Coronary artery (tissue), 2 donors: ENCODE results near the gene CDH2.

Source experiments
- DNase-seq: peaks from one replicate; pipeline ENCODE4 v3.0.0-alpha.2; 2017; ENCODE audit warnings: low spot score
- H3K27ac ChIP-seq, 2 donors: fragments of 200-600 bp; sonication (generic); one replicate each; pipeline ENCODE4 v1.5.1; 2016 to 2019
- H3K4me3 ChIP-seq: fragments of 200-600 bp; sonication (generic); 2 replicates; pipeline ENCODE4 v1.5.1; 2016; ENCODE audit warnings: mild to moderate bottlenecking, moderate library complexity
- TF ChIP-seq, protein P1 (sequence below): fragments of 200-600 bp; sonication (generic); IDR thresholded peaks from one replicate; pipeline ENCODE4 v1.5.1; 2019; ENCODE audit warnings: antibody characterized with exemption

The CDH2 gene

DNA sequence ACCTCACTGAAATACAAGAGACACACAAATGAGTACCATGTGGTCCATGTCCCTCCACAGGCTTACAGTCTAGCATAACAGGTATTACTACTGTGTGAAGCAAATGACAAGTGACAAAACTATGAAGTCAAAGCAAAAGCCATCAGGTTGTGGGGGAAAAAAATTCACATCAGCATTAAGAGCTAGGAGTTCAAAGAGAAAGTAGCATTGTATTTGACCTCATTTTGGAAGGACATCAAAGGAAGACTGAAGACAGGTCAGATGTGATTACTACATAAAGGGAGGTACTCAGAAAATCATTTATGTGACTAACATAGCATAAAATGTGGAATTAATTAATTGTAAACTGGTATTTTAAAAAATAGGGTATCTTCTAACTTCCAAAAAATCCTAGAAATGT, 224.2 kb downstream of the CDH2 start:
- H3K4me3 ChIP-seq: no peak overlapping the region
- no peak for DNase-seq
- TF ChIP-seq, protein P1, sequence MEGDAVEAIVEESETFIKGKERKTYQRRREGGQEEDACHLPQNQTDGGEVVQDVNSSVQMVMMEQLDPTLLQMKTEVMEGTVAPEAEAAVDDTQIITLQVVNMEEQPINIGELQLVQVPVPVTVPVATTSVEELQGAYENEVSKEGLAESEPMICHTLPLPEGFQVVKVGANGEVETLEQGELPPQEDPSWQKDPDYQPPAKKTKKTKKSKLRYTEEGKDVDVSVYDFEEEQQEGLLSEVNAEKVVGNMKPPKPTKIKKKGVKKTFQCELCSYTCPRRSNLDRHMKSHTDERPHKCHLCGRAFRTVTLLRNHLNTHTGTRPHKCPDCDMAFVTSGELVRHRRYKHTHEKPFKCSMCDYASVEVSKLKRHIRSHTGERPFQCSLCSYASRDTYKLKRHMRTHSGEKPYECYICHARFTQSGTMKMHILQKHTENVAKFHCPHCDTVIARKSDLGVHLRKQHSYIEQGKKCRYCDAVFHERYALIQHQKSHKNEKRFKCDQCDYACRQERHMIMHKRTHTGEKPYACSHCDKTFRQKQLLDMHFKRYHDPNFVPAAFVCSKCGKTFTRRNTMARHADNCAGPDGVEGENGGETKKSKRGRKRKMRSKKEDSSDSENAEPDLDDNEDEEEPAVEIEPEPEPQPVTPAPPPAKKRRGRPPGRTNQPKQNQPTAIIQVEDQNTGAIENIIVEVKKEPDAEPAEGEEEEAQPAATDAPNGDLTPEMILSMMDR: no peak
- H3K27ac ChIP-seq: no peak overlapping the region

DNA sequence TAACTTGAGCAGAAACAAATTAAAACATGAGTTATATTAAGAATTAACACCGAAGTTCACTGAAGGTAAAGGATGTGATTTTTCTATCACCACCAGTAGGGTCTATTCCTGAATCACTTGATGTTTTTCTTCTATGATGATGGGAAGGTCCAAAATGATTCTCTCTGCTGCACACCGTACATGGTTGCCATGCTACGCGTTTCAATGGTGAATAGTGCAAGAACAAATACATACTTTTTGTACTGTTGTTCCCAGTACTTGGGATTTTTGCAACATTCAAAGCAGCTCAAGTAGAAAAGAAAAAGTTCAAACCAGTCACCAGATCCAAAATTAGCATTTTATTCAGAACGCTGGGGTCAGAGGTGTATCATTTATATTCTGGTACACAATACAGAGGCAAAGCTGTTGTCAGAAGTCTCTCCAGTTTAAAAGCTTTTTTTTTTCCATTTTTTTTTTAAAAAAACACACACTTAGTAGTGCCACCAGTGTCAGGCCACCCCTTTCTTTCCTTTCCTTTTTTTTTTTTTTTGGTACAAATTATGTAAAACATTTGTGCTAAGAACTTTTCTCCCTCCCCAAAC, 226.2 kb downstream of the CDH2 start:
- TF ChIP-seq, protein P1: no peak
- Histone ChIP-seq H3K27ac (no peak overlapping the region), H3K4me3 (no peak overlapping the region)
- no peak for DNase-seq

DNA sequence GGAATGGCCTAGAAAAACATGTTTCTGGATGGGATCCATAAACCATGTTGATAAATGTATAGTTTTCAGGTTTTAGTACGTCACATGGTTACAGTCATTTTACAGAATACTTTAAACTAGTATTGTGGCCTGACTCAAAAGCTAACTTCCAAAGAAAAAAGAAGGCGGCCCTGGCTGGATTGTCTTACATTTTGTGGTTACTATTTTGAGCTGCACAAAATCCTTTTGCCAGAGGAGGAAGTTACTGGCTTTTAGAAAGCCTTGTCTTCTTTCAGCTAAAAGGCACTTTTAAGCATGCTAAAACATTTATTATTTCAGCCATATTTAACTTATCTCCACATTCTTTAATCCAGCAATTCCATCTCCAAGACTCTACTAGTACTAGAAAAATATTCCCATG, 227.9 kb downstream of the CDH2 start:
- no peak overlapping the region for H3K27ac ChIP-seq
- no peak overlapping the region for H3K4me3 ChIP-seq
- no peak for DNase-seq
- TF ChIP-seq, protein P1: no peak

DNA sequence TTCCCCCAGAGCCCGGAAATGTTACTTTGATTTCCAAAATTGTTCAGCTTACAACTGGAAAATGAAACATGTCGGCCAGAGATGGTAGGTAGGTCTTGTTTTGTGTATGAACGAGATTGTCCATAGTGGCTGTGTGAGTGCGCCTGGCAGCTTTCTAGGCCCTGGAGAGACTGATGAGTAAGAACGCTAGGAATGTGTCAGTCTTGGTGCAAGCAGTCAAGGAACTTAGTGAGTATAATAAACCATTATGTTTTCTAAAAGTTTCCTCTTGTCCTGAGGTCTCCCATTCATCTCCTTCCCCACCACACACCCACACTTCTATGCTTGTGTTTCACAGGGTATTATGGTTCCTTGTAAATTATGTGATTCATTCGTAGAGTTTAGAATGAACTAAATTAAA, 234.2 kb downstream of the CDH2 start:
- no peak overlapping the region for H3K27ac ChIP-seq
- TF ChIP-seq, protein P1: no peak
- DNase-seq: no peak
- no peak overlapping the region for H3K4me3 ChIP-seq

DNA sequence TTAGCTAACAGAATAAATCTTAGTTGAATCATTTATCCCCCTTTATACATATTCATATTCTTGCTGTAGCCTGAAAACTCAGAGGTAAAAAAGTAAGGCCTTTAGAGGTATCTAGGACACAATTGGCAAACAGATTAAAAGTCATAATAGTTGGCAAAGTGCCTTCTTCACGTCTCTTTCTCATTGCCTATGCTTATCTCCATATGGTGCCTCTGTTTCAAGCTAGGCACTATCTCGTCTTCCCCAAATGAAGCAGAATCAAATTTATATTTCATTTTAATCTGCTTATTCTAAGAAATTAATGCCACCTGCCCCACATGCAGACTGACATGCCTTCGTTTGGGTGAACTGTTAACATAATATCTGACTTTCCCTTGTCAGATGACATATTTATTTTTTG, 245.4 kb downstream of the CDH2 start:
- TF ChIP-seq, protein P1: no peak
- no peak overlapping the region for H3K27ac ChIP-seq
- H3K4me3 ChIP-seq: no peak overlapping the region
- no peak for DNase-seq

DNA sequence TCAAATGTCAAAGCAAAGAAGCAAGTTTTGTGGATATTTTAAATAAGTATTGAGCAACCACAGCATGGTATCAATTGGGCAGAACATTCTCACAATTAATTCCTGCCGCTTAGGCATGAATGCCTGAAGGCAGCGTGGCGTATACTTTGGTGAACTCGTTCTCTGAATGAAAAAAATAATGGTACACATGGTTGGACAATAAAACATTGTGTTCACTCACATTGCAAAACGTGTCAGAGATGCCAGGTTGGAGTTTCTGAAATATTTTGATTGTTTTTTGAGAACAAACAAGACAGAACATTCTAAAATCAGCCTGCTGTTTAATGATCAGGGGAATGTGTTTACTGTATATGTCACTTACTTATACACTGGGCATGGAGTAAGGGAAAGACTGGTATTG, 254.2 kb downstream of the CDH2 start:
- no peak overlapping the region for H3K4me3 ChIP-seq
- TF ChIP-seq, protein P1: no peak
- no peak for DNase-seq
- H3K27ac ChIP-seq: no peak overlapping the region

DNA sequence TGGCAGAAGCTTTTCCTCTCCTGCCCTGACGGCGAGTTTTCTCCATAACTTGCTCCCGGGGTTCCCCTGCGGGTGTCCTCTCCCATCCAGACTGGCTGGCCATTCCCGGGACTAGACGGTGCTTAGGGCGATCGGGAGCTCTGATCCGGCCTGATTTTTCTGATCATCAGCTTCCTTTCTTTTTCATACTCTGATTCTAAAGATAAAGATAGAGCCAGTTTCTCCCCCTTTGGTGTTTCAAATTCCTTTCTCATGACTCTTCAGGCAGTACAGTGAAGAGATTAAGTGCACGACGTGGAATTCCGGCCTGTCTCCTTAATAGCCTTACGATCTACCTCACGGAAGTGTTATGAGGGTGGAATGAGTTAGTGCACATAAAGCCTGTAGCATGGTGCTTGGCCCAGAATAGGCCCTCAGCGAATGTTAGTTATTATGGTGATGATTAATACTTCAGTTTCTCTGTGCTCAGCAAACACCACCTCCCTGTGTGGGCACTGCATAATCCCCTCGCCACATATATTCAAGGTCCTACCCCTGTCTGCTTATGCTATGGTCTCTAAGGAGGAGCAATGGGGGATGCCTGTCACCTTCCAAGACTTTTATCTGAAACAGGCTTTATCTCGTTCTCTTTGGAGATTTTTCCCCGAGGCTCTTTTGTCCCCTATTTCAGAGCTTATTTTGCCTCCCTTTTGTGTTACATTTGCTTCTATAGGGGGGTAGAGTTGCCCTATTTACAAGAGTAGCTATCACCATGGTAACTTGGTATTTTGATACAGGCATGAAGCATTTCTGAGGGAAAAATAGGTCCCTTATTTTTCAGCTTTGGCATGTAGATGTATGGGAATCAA, 254.8 kb downstream of the CDH2 start:
- Histone ChIP-seq H3K27ac (no peak overlapping the region), H3K4me3 (no peak overlapping the region)
- TF ChIP-seq, protein P1: no peak
- no peak for DNase-seq
